ENCODE data around the gene ANK3.

ANK3 gene

GRCh38 chr10:60138842-60139241 is 250.8 kb downstream of the ANK3 start:
- no peaks in the 10 kb centered on the region for H3K9me3 ChIP-seq (ENCODE audit: control insufficient read depth in 2 of 2, low read length in 2 of 2)
- no peaks in the 10 kb centered on the region for H3K36me3 ChIP-seq (ENCODE audit: control insufficient read depth in 2 of 2, insufficient read depth in 2 of 2, low read length in 2 of 2)
- no peak overlapping the region for H3K9ac ChIP-seq (ENCODE audit: low read length in 2 of 2)
- H3K27ac ChIP-seq (ENCODE audit: low read length): no peak overlapping the region
- H3K4me3 ChIP-seq (ENCODE audit: low read length in 2 of 2): no peak overlapping the region
- no peaks in the 10 kb centered on the region for H3K4me1 ChIP-seq (ENCODE audit: control insufficient read depth, insufficient read depth, low read length)
- H3K27me3 ChIP-seq (ENCODE audit: control insufficient read depth in 1 of 2, insufficient read depth in 2 of 2, low read length in 2 of 2): no peaks in the 10 kb centered on the region

DNA sequence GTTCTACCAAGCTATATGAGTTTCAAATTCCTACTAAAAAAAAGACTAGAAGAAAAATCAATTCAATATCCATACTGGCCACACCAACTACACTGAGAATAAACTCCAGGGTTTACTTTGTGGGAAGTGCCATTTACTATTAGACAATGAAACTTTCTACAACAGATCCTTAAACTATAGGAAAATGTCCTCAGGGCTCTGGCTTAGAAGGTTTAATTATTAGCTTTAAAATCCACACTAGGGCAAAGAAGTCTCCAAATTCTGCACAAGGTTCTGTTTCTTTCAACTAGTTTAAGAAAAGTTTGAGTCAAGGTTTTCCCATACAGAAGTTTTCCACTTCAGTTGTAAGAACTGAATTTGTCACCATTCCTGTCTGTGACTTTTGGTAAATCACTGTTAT is 251.6 kb downstream of the ANK3 start:
- H3K27ac ChIP-seq (ENCODE audit: low read length): no peak overlapping the region
- H3K4me3 ChIP-seq (ENCODE audit: low read length in 2 of 2): no peak overlapping the region
- no peaks in the 10 kb centered on the region for H3K9me3 ChIP-seq (ENCODE audit: control insufficient read depth in 2 of 2, low read length in 2 of 2)
- no peaks in the 10 kb centered on the region for H3K36me3 ChIP-seq (ENCODE audit: control insufficient read depth in 2 of 2, insufficient read depth in 2 of 2, low read length in 2 of 2)
- H3K4me1 ChIP-seq (ENCODE audit: control insufficient read depth, insufficient read depth, low read length): no peaks in the 10 kb centered on the region
- no peaks in the 10 kb centered on the region for H3K27me3 ChIP-seq (ENCODE audit: control insufficient read depth in 1 of 2, insufficient read depth in 2 of 2, low read length in 2 of 2)
- H3K9ac ChIP-seq (ENCODE audit: low read length in 2 of 2): no peak overlapping the region

- Histone ChIP-seq H3K36me3 (ENCODE audit: control insufficient read depth in 2 of 2, insufficient read depth in 2 of 2, low read length in 2 of 2) (no peaks in the 10 kb centered on the region), H3K27ac (ENCODE audit: low read length) (no peak overlapping the region), H3K9me3 (ENCODE audit: control insufficient read depth in 2 of 2, low read length in 2 of 2) (no peaks in the 10 kb centered on the region), H3K9ac (ENCODE audit: low read length in 2 of 2) (no peak overlapping the region), H3K4me1 (ENCODE audit: control insufficient read depth, insufficient read depth, low read length) (no peaks in the 10 kb centered on the region), H3K27me3 (ENCODE audit: control insufficient read depth in 1 of 2, insufficient read depth in 2 of 2, low read length in 2 of 2) (no peaks in the 10 kb centered on the region), H3K4me3 (ENCODE audit: low read length in 2 of 2) (no peak overlapping the region)
Measured at GRCh38 chr10:60137292-60137992, 252.2 kb downstream of the ANK3 start.

GRCh38 chr10:60135020-60135419 is 254.7 kb downstream of the ANK3 start:
- Histone ChIP-seq H3K4me1 (ENCODE audit: control insufficient read depth, insufficient read depth, low read length) (no peaks in the 10 kb centered on the region), H3K4me3 (ENCODE audit: low read length in 2 of 2) (no peak overlapping the region), H3K9ac (ENCODE audit: low read length in 2 of 2) (no peak overlapping the region), H3K36me3 (ENCODE audit: control insufficient read depth in 2 of 2, insufficient read depth in 2 of 2, low read length in 2 of 2) (no peaks in the 10 kb centered on the region), H3K27me3 (ENCODE audit: control insufficient read depth in 1 of 2, insufficient read depth in 2 of 2, low read length in 2 of 2) (no peaks in the 10 kb centered on the region), H3K27ac (ENCODE audit: low read length) (no peak overlapping the region), H3K9me3 (ENCODE audit: control insufficient read depth in 2 of 2, low read length in 2 of 2) (no peaks in the 10 kb centered on the region)

- H3K27me3 ChIP-seq (ENCODE audit: control insufficient read depth in 1 of 2, insufficient read depth in 2 of 2, low read length in 2 of 2): no peaks in the 10 kb centered on the region
- no peak overlapping the region for H3K9ac ChIP-seq (ENCODE audit: low read length in 2 of 2)
- H3K27ac ChIP-seq (ENCODE audit: low read length): no peak overlapping the region
- H3K4me1 ChIP-seq (ENCODE audit: control insufficient read depth, insufficient read depth, low read length): no peaks in the 10 kb centered on the region
- no peak overlapping the region for H3K4me3 ChIP-seq (ENCODE audit: low read length in 2 of 2)
- H3K9me3 ChIP-seq (ENCODE audit: control insufficient read depth in 2 of 2, low read length in 2 of 2): no peaks in the 10 kb centered on the region
- H3K36me3 ChIP-seq (ENCODE audit: control insufficient read depth in 2 of 2, insufficient read depth in 2 of 2, low read length in 2 of 2): no peaks in the 10 kb centered on the region
Measured at GRCh38 chr10:60134548-60134947, 255.1 kb downstream of the ANK3 start.

- no peaks in the 10 kb centered on the region for H3K4me1 ChIP-seq (ENCODE audit: control insufficient read depth, insufficient read depth, low read length)
- no peak overlapping the region for H3K9ac ChIP-seq (ENCODE audit: low read length in 2 of 2)
- no peaks in the 10 kb centered on the region for H3K27me3 ChIP-seq (ENCODE audit: control insufficient read depth in 1 of 2, insufficient read depth in 2 of 2, low read length in 2 of 2)
- H3K27ac ChIP-seq (ENCODE audit: low read length): no peak overlapping the region
- no peaks in the 10 kb centered on the region for H3K36me3 ChIP-seq (ENCODE audit: control insufficient read depth in 2 of 2, insufficient read depth in 2 of 2, low read length in 2 of 2)
- no peak overlapping the region for H3K4me3 ChIP-seq (ENCODE audit: low read length in 2 of 2)
- no peaks in the 10 kb centered on the region for H3K9me3 ChIP-seq (ENCODE audit: control insufficient read depth in 2 of 2, low read length in 2 of 2)
Measured at GRCh38 chr10:60130130-60130579, 259.5 kb downstream of the ANK3 start.

DNA sequence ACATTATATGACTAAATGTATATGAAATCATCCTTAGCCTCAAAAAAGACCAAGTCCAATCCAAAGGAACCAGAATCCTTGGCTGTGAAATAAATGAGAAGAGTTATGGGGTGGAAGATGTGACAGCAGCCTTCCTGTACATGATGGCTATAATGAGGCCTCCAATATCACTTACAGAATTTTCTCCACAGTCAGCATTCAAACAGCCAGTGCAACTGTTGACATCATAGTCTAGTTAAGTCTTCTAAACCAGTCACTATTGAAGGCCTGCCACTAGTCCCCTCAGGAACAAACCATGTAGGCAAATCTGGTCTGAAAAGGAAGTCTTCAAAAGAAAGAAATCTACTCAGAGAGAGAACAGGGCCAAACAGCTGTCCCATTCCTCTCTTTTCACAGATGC is 263.8 kb downstream of the ANK3 start:
- Histone ChIP-seq H3K27ac (ENCODE audit: low read length) (no peak overlapping the region), H3K9me3 (ENCODE audit: control insufficient read depth in 2 of 2, low read length in 2 of 2) (no peaks in the 10 kb centered on the region), H3K4me3 (ENCODE audit: low read length in 2 of 2) (no peak overlapping the region), H3K9ac (ENCODE audit: low read length in 2 of 2) (no peak overlapping the region), H3K27me3 (ENCODE audit: control insufficient read depth in 1 of 2, insufficient read depth in 2 of 2, low read length in 2 of 2) (no peaks in the 10 kb centered on the region), H3K36me3 (ENCODE audit: control insufficient read depth in 2 of 2, insufficient read depth in 2 of 2, low read length in 2 of 2) (no peaks in the 10 kb centered on the region), H3K4me1 (ENCODE audit: control insufficient read depth, insufficient read depth, low read length) (no peaks in the 10 kb centered on the region)

GRCh38 chr10:60124536-60124935 is 265.1 kb downstream of the ANK3 start:
- Histone ChIP-seq H3K9ac (ENCODE audit: low read length in 2 of 2) (no peak overlapping the region), H3K27ac (ENCODE audit: low read length) (no peak overlapping the region), H3K9me3 (ENCODE audit: control insufficient read depth in 2 of 2, low read length in 2 of 2) (no peaks in the 10 kb centered on the region), H3K36me3 (ENCODE audit: control insufficient read depth in 2 of 2, insufficient read depth in 2 of 2, low read length in 2 of 2) (no peaks in the 10 kb centered on the region), H3K4me3 (ENCODE audit: low read length in 2 of 2) (no peak overlapping the region), H3K27me3 (ENCODE audit: control insufficient read depth in 1 of 2, insufficient read depth in 2 of 2, low read length in 2 of 2) (no peaks in the 10 kb centered on the region), H3K4me1 (ENCODE audit: control insufficient read depth, insufficient read depth, low read length) (no peaks in the 10 kb centered on the region)

DNA sequence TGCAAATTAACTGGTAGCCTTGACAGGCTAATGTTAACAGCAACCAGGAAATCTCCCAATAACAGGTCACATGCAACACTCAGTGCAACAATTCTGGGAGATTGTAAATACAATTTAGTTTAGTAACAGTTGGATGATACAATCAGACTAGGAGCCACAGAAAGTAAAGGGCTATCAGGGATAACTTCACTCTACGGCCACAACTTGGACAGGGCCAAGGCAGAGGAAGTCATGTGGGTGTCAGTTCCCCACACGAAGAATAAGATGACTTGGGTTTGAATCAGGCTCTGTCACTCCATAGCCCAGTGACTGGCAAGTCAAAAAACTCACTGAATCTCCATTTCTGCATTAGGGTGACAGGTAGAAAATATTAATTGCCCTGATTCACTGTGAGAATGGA is 266.0 kb downstream of the ANK3 start:
- H3K4me3 ChIP-seq (ENCODE audit: low read length in 2 of 2): no peak overlapping the region
- H3K36me3 ChIP-seq (ENCODE audit: control insufficient read depth in 2 of 2, insufficient read depth in 2 of 2, low read length in 2 of 2): no peaks in the 10 kb centered on the region
- H3K27me3 ChIP-seq (ENCODE audit: control insufficient read depth in 1 of 2, insufficient read depth in 2 of 2, low read length in 2 of 2): no peaks in the 10 kb centered on the region
- no peaks in the 10 kb centered on the region for H3K9me3 ChIP-seq (ENCODE audit: control insufficient read depth in 2 of 2, low read length in 2 of 2)
- no peak overlapping the region for H3K9ac ChIP-seq (ENCODE audit: low read length in 2 of 2)
- no peak overlapping the region for H3K27ac ChIP-seq (ENCODE audit: low read length)
- no peaks in the 10 kb centered on the region for H3K4me1 ChIP-seq (ENCODE audit: control insufficient read depth, insufficient read depth, low read length)

DNA sequence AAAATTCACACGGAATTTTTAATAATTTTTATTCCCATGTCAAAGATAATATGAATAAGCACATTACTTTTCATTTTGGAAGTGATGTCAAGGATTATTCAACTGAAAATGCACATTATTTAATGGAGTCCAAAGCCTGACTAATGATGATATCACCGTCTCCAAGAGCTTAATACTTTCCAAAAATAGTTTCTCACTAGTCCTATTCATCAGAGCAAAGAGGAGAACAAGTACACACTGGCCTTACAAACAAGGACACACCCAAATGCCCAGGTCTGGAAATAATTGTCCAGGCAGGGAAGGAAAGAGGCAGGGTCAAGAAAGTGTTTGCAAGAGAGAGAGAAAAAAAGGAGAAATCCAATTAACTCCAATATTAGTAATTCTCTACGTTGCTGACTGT is 266.5 kb downstream of the ANK3 start:
- no peak overlapping the region for H3K27ac ChIP-seq (ENCODE audit: low read length)
- no peaks in the 10 kb centered on the region for H3K9me3 ChIP-seq (ENCODE audit: control insufficient read depth in 2 of 2, low read length in 2 of 2)
- no peaks in the 10 kb centered on the region for H3K36me3 ChIP-seq (ENCODE audit: control insufficient read depth in 2 of 2, insufficient read depth in 2 of 2, low read length in 2 of 2)
- no peaks in the 10 kb centered on the region for H3K4me1 ChIP-seq (ENCODE audit: control insufficient read depth, insufficient read depth, low read length)
- H3K4me3 ChIP-seq (ENCODE audit: low read length in 2 of 2): no peak overlapping the region
- H3K27me3 ChIP-seq (ENCODE audit: control insufficient read depth in 1 of 2, insufficient read depth in 2 of 2, low read length in 2 of 2): no peaks in the 10 kb centered on the region
- no peak overlapping the region for H3K9ac ChIP-seq (ENCODE audit: low read length in 2 of 2)

GRCh38 chr10:60122190-60122589 is 267.5 kb downstream of the ANK3 start:
- Histone ChIP-seq H3K9me3 (ENCODE audit: control insufficient read depth in 2 of 2, low read length in 2 of 2) (no peaks in the 10 kb centered on the region), H3K27me3 (ENCODE audit: control insufficient read depth in 1 of 2, insufficient read depth in 2 of 2, low read length in 2 of 2) (no peaks in the 10 kb centered on the region), H3K27ac (ENCODE audit: low read length) (no peak overlapping the region), H3K4me3 (ENCODE audit: low read length in 2 of 2) (no peak overlapping the region), H3K36me3 (ENCODE audit: control insufficient read depth in 2 of 2, insufficient read depth in 2 of 2, low read length in 2 of 2) (no peaks in the 10 kb centered on the region), H3K4me1 (ENCODE audit: control insufficient read depth, insufficient read depth, low read length) (no peaks in the 10 kb centered on the region), H3K9ac (ENCODE audit: low read length in 2 of 2) (no peak overlapping the region)
